ENCODE data around the gene C20orf202.
"Not testable (repeated sequence)": the region's sequence is repeated elsewhere in the genome, so short reads cannot be mapped to it uniquely, and the experiment has no call there.

The C20orf202 gene

DNA sequence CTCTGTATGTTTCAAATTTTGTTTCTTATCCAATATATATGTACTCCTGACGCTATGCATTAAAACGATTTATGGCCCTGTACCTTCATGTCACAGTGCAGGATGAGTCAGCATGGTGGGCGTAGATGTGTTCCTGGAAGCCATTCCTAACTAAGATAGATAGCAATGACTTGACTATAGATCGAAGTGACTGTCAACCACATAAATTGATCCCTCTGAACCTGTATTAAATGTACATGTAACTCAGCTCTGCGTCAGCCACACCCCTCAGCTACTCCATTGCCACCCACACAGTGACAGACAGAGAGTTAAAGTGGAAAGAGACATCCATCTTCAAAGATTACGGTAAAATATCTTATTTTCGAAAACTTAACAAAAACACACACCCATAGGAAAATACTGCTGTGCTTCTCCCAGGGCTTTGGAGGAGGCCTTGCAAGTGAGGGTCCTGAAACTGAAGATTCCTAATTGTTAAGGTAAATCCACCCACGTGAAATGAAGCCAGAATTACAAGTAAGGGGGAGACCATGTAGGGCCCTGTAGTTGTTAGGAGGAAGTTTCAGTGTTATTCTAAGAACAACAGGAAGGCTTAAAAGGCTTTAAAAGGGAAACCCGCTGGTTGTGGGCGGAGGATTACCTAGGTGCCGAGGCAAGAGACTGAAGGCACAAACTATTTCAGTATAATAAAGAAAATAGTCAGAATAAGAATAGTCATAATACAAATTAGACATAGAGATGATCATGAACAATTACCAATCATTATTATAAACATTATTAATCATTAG is 12.3 kb downstream of the C20orf202 start:
- H3K27ac ChIP-seq: no peak overlapping the region
- no peak for TF ChIP-seq CTCF (conservative IDR thresholded peaks at IDR 0.05)

- not testable (repeated sequence) for H3K27ac ChIP-seq
- TF ChIP-seq CTCF (conservative IDR thresholded peaks at IDR 0.05): peak; percentile 35
These were observed 13.5 kb downstream of the C20orf202 start for GRCh38 chr20:1216527-1217427.

- H3K27ac ChIP-seq: not testable (repeated sequence)
These were observed 19.5 kb downstream of the C20orf202 start for GRCh38 chr20:1222750-1223149.

- no peak overlapping the region for H3K27ac ChIP-seq
- TF ChIP-seq CTCF (conservative IDR thresholded peaks at IDR 0.05): no peak
These were observed 21.1 kb downstream of the C20orf202 start for GRCh38 chr20:1224205-1224890.

DNA sequence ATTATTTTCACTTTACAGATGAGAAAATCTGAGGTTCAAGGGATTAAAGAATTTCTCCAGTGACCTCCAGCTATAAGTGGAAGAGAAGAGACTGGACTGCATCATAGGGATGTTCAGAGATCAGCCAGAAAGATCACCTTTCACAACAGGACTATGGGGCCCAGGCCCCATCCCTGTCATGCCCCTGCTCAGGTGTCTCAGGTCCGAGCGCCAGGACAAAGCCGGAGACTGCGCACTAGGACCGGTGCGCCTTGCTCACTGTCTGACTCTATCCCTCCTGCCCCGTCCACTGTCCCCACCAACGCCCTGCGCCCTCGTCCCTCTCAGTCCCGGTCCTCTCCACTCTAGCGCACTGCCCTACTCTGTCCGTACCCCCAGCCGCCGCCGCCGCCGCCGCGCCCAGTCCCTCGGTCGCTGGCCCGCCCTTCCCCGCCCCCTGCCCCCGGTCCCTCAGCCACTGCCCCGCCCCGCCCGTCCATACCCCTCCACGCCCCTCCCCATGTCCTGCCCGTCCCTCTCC is 22.1 kb downstream of the C20orf202 start:
- no peak for TF ChIP-seq CTCF (conservative IDR thresholded peaks at IDR 0.05)
- H3K27ac ChIP-seq: peak overlapping the region; percentile 33; the same call in 1 of the 2 replicates

- no peak for TF ChIP-seq CTCF (conservative IDR thresholded peaks at IDR 0.05)
- peak within 1 kb of the TSS; percentile 33; the same call in 1 of the 2 replicates for H3K27ac ChIP-seq
These were observed 22.8 kb downstream of the C20orf202 start, which contains the start of gene RAD21L1 for GRCh38 chr20:1225783-1226654. Gene RAD21L1 (plus strand): TSS chr20:1226044. CDS start chr20:1228454, 2,410 bp downstream.

DNA sequence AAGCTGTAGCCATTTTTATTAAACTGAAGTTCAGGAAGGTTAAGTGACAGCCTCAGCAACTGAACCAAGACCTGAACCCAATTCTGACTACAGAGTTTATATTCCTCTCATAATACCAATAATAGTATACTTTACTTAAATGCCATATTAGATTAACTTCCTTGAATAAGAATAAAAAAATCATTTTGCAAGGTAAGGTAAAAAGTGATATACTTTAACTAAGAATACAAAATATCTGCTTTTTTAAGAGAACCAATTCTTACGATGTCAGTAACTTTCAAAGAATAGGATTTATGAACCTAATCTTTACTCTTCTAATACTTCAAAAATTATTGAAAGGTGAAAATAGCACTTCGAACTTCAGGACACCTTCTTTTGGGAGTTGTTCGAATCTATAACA is 26.3 kb downstream of the C20orf202 start:
- no peak for TF ChIP-seq CTCF (conservative IDR thresholded peaks at IDR 0.05)
- no peak overlapping the region for H3K27ac ChIP-seq

Measured in VCaP (cell line).